SU-DHL-6 (cell line): Measurements from ENCODE around the gene CAMK2D.

Experiments used
- EZH2phosphoT487 ChIP-seq: fragments of 200-600 bp; sonication (generic), shearing (Covaris generic); conservative IDR thresholded peaks from 2 replicates; pipeline ENCODE4 v1.6.1; 2018; ENCODE audit warnings: mild to moderate bottlenecking, antibody characterized with exemption, low read length, moderate library complexity, mixed read lengths
- TF ChIP-seq, protein P1 (sequence below): fragments of 200-600 bp; sonication (generic); IDR thresholded peaks from one replicate; pipeline ENCODE4 v1.5.1; 2017; ENCODE audit warnings: antibody characterized with exemption, mild to moderate bottlenecking, low read length, moderate library complexity; ENCODE audit not compliant: insufficient read depth, poor library complexity, severe bottlenecking

DNA sequence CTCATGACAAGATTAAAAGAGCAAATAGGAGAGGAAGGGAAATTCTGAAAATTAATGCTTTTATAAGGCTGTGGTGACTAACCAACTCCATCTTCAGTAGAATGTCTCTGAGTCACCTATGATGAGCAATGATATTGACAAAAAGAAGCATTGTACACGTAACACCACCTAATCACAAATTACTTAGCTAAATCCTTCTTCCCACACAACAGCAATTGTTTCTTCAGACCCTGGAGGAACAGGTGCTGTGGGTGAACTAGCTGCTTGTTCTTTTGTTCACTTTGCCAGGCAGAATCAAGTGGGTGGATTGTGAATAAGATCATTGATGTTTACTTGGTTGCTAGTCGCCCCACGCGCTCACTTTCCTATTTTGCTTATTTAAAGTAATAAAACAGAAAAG lies 315.5 kb downstream of the CAMK2D start:
- TF ChIP-seq, protein P1, sequence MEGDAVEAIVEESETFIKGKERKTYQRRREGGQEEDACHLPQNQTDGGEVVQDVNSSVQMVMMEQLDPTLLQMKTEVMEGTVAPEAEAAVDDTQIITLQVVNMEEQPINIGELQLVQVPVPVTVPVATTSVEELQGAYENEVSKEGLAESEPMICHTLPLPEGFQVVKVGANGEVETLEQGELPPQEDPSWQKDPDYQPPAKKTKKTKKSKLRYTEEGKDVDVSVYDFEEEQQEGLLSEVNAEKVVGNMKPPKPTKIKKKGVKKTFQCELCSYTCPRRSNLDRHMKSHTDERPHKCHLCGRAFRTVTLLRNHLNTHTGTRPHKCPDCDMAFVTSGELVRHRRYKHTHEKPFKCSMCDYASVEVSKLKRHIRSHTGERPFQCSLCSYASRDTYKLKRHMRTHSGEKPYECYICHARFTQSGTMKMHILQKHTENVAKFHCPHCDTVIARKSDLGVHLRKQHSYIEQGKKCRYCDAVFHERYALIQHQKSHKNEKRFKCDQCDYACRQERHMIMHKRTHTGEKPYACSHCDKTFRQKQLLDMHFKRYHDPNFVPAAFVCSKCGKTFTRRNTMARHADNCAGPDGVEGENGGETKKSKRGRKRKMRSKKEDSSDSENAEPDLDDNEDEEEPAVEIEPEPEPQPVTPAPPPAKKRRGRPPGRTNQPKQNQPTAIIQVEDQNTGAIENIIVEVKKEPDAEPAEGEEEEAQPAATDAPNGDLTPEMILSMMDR: no peak
- TF ChIP-seq EZH2phosphoT487: no peak
